ENCODE measurements around the gene PLCD3. TPM values are rescaled to one million over a fixed set of nuclear protein-coding genes. Genes with fewer than 3 reads are reported as not detected.

Gene PLCD3
- total and polyA plus RNA-seq, 2 of the 13 experiments (the other 11 are each of a cell fraction or from before 2014, with no cell fraction given), result 11.3 to 39.1 TPM

DNA sequence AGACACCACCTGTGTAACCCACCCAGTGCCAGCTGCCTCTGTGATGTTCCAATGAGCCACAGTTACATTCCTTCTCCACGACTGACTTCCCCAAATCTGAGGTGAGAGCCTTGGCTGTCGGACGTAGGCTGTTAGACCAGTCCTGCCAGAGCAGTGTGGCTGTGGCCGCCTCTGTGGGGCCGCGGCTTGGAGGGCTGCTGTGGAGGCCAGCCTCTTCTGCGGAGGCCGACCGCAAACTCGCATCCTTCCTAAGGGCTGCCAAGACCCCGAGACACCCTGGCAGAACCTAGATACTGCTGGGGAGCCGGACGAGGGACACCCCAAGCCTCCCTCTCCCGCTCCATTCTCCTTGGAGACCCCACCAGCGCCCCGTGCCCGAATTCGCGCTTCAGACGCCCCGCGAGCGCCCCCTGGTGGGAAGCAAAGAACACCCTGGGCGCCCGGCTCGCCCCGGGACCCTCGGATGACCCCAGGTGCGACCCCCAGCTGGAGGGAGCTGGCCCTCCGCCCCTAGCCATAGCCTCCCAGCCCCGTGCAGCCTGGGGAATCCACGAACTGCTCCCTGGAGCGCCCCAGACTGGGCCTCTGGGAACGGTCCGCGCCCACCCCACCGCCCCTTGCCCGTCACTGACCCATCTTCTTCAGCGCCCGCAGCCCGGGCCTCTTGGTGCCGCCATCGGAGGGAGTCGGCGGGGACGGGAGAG, 547 bp downstream of the PLCD3 start (continued):
- TF ChIP-seq TFE3 (CRISPR knock-in tag; IDR thresholded peaks at IDR 0.05), result 0 out of 2 replicates have a peak, but pooled peaks have one; percentile 35
- TF ChIP-seq, protein P1, sequence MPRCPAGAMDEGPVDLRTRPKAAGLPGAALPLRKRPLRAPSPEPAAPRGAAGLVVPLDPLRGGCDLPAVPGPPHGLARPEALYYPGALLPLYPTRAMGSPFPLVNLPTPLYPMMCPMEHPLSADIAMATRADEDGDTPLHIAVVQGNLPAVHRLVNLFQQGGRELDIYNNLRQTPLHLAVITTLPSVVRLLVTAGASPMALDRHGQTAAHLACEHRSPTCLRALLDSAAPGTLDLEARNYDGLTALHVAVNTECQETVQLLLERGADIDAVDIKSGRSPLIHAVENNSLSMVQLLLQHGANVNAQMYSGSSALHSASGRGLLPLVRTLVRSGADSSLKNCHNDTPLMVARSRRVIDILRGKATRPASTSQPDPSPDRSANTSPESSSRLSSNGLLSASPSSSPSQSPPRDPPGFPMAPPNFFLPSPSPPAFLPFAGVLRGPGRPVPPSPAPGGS (CRISPR knock-in tag; IDR thresholded peaks at IDR 0.05), result peak; percentile 32; the same call in 1 of the 2 replicates
- TF ChIP-seq PAF1 (CRISPR knock-in tag; IDR thresholded peaks at IDR 0.05), result no peak
- no peak for TF ChIP-seq TBX3 (IDR thresholded peaks at IDR 0.05; ENCODE audit: borderline replicate concordance)
- TF ChIP-seq, protein P2, sequence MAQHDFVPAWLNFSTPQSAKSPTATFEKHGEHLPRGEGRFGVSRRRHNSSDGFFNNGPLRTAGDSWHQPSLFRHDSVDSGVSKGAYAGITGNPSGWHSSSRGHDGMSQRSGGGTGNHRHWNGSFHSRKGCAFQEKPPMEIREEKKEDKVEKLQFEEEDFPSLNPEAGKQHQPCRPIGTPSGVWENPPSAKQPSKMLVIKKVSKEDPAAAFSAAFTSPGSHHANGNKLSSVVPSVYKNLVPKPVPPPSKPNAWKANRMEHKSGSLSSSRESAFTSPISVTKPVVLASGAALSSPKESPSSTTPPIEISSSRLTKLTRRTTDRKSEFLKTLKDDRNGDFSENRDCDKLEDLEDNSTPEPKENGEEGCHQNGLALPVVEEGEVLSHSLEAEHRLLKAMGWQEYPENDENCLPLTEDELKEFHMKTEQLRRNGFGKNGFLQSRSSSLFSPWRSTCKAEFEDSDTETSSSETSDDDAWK (CRISPR knock-in tag; IDR thresholded peaks at IDR 0.05), result no peak
- peak; percentile 24; the same call in 1 of the 2 replicates for TF ChIP-seq SALL1 (CRISPR knock-in tag; IDR thresholded peaks at IDR 0.05)
- no peak for TF ChIP-seq NFYB (CRISPR knock-in tag; IDR thresholded peaks at IDR 0.05)
- peak; percentile 32; the same call in 1 of the 2 replicates for TF ChIP-seq KDM1A (CRISPR knock-in tag; IDR thresholded peaks at IDR 0.05)
- peak; percentile 51; the same call in 1 of the 2 replicates for TF ChIP-seq THRA (CRISPR knock-in tag; IDR thresholded peaks at IDR 0.05; ENCODE audit: borderline replicate concordance)
- TF ChIP-seq ZNF326 (CRISPR knock-in tag; IDR thresholded peaks at IDR 0.05; ENCODE audit: borderline replicate concordance), result 0 out of 2 replicates have a peak, but pooled peaks have one; percentile 9
- 0 out of 2 replicates have a peak, but pooled peaks have one; percentile 27 for TF ChIP-seq ZNF256 (CRISPR knock-in tag; conservative IDR thresholded peaks at IDR 0.05)
- TF ChIP-seq, protein P3, sequence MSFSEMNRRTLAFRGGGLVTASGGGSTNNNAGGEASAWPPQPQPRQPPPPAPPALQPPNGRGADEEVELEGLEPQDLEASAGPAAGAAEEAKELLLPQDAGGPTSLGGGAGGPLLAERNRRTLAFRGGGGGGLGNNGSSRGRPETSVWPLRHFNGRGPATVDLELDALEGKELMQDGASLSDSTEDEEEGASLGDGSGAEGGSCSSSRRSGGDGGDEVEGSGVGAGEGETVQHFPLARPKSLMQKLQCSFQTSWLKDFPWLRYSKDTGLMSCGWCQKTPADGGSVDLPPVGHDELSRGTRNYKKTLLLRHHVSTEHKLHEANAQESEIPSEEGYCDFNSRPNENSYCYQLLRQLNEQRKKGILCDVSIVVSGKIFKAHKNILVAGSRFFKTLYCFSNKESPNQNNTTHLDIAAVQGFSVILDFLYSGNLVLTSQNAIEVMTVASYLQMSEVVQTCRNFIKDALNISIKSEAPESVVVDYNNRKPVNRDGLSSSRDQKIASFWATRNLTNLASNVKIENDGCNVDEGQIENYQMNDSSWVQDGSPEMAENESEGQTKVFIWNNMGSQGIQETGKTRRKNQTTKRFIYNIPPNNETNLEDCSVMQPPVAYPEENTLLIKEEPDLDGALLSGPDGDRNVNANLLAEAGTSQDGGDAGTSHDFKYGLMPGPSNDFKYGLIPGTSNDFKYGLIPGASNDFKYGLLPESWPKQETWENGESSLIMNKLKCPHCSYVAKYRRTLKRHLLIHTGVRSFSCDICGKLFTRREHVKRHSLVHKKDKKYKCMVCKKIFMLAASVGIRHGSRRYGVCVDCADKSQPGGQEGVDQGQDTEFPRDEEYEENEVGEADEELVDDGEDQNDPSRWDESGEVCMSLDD (CRISPR knock-in tag; IDR thresholded peaks at IDR 0.05; ENCODE audit: borderline replicate concordance), result 0 out of 2 replicates have a peak, but pooled peaks have one; percentile 18
- TF ChIP-seq ZNF577 (CRISPR knock-in tag; IDR thresholded peaks at IDR 0.05; ENCODE audit: borderline replicate concordance, low read depth), result no peak
- 0 out of 2 replicates have a peak, but pooled peaks have one; percentile 4 for TF ChIP-seq NR3C1 (CRISPR knock-in tag; IDR thresholded peaks at IDR 0.05)
- no peak for TF ChIP-seq HCFC1 (IDR thresholded peaks at IDR 0.05; ENCODE audit: low read depth, low read length)
- 0 out of 2 replicates have a peak, but pooled peaks have one; percentile 24 for TF ChIP-seq ZBTB20 (CRISPR knock-in tag; IDR thresholded peaks at IDR 0.05; ENCODE audit: borderline replicate concordance, low read depth)
- TF ChIP-seq ESRRA (CRISPR knock-in tag; IDR thresholded peaks at IDR 0.05; ENCODE audit: low read depth), result no peak
- TF ChIP-seq ZFP41 (CRISPR knock-in tag; IDR thresholded peaks at IDR 0.05; ENCODE audit: borderline replicate concordance), result no peak
- TF ChIP-seq RBM22 (optimal IDR thresholded peaks at IDR 0.05; ENCODE audit: low read length), result no peak
- no peak for TF ChIP-seq ZNF589 (CRISPR knock-in tag; conservative IDR thresholded peaks at IDR 0.05)
- TF ChIP-seq ZNF772 (CRISPR knock-in tag; IDR thresholded peaks at IDR 0.05), result no peak
